Measurements from ENCODE around the gene FBXO27.

- no peak for TF ChIP-seq CTCF (IDR thresholded peaks at IDR 0.05)
- no peak for TF ChIP-seq POLR2A (IDR thresholded peaks at IDR 0.05)
These were observed 7.3 kb downstream of the FBXO27 start for GRCh38 chr19:39024875-39025641.
